Dermis blood vessel endothelial cell (primary cell): Measurements from ENCODE around the gene NOXO1. TPM values are rescaled to one million over a fixed set of nuclear protein-coding genes. Genes with fewer than 3 reads are reported as not detected.
A peak's percentile ranks its signal among the peaks of the same experiment; 100 is the strongest.
"Not testable (repeated sequence)": the region's sequence is repeated elsewhere in the genome, so short reads cannot be mapped to it uniquely, and the experiment has no call there.

ENCODE experiments used
- DNase-seq: peaks from one replicate; pipeline ENCODE4 v3.0.0; 2010
- total RNA-seq: library from RNA; depleted of rRNA; stranded (reverse); fragments of >200 nt; gene quantifications from 2 replicates; pipeline ENCODE4 v1.2.3, GENCODE V29; 2014

The NOXO1 gene
- total RNA-seq, 1 donor from 2014 or later, result 0.34 TPM

DNA sequence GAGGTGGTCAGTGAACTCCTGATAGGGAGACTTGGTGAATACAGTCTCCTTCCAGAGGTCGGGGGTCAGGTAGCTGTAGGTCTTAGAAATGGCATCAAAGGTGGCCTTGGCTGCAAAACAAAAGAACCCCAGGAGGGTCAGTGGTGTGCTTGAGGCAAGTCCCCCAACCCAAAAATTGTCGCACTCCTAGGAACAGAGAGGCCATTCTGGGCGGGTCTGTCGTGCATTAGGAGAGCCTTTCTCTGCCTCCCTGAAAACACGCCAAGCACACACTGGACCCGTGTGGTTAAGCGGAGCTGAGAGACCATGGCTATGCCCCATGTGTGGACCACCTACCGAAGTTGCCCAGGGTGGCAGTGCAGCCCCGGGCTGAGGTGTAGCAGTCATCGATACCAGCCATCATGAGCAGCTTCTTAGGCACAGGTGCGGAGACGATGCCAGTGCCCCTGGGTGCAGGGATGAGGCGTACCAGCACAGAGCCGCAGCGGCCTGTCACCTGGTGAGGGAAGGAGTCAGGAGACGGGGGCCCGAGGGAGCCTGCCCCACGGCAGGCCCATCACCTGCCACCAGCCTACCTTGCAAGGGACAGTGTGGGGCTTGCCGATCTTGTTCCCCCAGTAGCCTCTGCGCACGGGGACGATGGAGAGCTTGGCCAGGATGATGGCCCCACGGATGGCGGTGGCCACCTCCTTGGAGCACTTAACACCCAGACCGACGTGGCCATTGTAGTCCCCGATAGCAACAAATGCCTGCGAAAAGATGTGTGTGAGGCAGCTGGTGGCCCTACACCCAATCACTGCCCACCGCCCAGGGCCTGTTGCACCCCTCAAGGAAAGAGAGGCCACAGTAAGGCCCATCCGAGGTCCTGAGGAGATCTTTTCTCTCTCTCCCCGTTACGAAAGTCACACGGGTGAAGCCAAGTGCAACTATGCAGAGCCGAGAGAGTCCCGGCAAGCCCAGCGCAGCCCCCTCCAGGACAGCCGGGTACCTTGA is 18.8 kb downstream of the NOXO1 start:
- not testable (repeated sequence) for DNase-seq

DNA sequence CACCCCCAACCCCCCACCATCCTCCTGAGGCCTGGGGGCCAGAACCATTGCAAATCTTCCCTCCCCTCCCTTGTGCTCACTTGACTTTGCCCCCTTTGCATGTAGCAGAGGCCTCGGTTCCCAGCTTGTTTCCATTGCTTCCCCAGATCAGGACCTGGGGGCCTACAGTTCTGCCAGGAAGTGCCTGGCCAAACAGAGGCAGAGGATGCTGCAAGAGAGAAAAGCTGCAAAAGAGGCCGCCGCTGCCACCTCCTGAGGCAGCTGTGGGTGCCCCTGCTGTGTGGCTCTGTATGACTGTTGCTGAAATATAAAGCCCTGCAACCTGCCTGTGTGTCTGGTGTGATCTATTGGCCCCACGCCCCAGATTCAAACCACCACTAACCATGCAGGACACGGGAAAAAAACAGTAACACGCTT is 19.6 kb downstream of the NOXO1 start:
- DNase-seq, result no peak

DNA sequence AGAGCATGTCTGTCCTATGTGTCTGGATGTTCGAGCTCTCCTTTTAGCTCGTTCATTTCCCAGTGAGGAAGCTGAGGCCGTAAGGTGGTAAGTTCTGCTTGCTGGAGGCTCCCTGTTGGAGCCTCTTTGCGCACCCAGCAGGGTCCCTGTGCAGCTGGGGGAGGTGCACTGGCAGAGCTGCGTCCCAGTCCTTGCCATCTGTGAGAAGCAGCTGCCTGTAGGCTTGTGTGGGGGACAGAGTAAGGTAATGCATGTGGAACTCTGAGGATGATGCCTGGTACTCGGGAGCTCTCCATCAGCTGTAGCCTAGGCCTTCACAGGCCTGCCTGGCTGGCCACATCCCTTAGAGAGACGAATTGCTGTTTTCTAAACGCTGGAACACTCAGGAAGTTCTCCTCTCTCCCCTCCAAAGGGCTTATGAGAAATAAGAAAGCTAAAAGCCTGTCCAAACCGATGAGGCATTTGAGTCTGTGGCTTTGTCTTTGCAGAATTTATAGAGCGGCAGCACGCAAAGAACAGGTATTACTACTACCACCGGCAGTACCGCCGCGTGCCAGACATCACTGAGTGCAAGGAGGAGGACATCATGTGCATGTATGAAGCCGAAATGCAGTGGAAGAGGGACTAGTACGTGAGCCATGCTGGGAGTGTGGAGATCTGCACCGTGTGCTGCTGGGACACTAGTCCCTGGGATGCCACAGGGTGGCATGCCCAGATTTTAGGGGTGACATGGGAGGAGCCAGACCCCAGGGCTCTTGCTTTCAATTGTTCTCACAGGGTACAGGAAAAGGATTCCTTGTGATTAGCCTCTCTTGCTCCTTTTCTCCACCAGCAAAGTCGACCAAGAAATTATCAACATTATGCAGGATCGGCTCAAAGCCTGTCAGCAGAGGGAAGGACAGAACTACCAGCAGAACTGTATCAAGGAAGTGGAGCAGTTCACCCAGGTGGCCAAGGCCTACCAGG is 20.3 kb downstream of the NOXO1 start:
- peak; percentile 31 for DNase-seq

DNA sequence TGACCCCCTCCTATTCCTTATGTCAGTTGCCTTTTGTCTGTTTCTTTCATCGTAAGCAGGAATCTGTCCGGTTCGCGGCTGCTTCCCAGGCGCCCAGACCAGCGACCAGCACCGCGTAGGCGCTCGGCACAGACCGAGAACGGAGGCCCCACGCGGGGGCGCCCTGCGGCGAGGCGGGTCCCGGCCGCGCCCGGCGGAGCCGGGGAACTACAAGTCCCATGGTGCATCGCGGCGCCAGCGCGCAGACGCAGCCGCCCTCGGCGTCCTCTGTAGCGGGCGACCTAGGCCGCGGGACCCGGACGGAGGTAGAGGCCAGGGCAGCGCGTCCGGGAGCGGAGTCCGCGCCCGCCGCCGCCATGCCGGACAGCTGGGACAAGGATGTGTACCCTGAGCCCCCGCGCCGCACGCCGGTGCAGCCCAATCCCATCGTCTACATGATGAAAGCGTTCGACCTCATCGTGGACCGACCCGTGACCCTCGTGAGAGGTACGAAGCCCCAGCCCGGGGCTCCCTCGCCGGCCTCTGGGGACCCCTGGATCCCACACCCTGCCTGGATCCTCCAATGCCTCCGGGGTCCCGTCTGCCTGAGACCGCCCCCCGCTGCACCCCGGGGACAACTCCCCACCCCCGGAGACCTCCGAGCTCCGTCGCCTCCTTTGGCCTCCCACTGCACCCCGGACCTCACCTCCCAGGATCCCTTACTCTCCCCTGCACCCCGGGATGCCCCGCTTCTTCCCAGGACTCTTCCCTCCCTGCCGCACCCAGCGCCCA is 21.8 kb downstream of the NOXO1 start, which contains the start of gene NDUFB10:
TSS of gene NDUFB10 (plus strand) at position 270 of the 771 bp plus-strand sequence. CDS start at position 357, 87 bp downstream.
- peak; percentile 95 for DNase-seq

DNA sequence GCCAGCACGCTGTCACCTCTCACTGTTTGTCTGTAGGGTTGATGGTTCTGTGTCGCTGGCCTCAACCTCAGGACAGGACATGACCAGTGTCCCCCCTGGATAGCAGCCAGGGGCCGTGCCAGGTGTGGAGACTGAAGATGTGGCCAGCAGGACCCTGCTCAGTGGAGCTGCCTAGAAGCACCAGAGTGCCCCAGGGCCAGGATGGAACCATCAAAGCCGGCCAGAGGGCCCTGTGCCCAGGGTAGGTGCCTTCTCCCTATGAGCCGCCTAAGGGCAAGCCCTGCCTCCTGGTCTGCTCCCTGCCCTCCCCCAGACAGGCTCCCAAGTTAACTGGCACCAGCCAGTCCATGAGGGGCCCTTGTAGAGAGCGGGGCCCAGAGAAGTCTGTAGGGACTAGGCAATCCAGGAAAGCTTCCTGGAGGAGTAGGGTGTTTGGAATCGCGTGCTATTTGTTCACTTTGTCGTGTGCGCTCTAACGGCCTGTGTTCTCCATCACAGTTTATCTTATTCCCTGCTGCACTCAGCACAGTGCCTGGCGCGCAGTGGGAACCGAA is 22.5 kb downstream of the NOXO1 start:
- DNase-seq, result no peak

DNA sequence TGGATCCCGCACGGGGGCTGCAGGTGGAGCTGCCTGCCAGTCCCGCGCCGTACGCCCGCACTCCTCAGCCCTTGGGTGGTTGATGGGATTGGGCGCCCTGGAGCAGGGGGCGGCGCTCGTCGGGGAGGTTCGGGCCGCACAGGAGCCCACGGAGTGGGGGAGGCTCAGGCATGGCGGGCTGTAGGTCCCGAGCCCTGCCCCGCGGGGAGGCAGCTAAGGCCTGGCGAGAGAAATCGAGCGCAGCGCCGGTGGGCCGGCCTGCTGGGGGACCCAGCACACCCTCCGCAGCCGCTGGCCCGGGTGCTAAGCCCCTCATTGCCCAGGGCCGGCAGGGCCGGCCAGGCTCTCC is 23.2 kb downstream of the NOXO1 start:
- not testable (repeated sequence) for DNase-seq

DNA sequence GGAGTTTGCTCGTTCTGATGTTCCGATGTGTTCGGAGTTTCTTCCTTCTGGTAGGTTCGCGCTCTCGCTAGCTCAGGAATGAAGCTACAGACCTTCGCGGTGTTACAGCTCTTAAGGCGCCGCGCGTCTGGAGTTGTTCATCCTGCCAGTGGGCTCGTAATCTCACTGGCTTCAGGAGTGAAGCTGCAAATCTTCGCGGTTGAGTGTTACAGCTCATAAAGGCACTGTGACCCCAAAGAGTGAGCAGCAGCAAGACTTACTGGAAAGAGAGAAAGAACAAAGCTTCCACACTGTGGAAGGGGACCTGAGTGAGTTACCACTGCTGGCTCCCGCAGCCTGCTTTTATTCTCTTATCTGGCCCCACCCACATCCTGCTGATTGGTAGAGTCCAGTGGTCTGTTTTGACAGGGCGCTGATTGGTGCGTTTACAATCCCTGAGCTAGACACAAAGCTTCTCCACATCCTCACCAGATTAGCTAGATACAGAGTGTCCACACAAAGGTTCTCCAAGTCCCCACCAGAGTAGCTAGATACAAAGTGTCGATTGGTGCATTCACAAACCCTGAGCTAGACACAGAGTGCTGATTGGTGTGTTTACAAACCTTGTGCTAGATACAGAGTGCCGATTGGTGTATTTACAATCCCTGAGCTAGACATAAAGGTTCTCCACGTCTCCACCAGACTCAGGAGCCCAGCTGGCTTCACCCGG is 23.7 kb downstream of the NOXO1 start:
- DNase-seq, result not testable (repeated sequence)

DNA sequence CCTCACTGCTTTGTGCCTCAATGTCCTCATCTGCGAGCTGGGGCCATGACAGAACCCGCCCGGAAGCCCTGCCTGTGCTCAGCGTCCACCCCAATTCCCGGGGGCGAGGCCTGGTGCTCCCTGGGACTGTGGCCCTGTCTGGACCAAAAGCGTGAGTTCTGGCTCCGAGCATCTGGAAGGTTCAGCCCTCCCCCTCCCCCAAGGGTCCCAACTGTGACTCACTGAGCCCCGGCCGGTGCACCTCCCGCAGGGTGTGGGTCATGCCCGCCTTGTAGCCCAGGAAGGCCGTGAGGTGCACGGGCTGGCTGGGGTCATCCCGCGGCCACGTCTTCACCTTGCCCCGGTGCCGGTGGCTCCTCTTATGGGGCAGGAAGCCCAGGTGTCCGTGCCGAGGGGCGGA is 27.5 kb downstream of the NOXO1 start:
- DNase-seq, result no peak

DNA sequence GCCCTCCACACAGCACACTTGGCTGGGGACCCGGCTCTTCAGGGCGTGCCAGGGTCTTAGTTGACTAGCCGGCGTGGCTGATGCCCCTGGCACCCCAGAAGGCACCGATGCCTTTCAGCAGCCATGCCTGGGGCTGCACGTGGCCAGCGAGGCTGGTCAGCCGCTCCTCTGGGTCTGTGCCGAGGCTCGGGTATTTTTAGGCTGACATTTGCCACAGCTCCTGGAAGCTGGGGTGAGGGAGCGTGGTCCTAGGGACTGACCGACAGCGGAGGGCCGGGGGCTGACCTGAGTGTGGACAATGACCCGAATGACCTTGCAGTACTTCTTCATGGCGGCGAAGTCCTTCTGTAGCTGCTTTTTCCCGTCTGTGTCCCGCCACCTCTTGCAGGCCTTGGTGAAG is 30.7 kb downstream of the NOXO1 start:
- DNase-seq, result no peak

DNA sequence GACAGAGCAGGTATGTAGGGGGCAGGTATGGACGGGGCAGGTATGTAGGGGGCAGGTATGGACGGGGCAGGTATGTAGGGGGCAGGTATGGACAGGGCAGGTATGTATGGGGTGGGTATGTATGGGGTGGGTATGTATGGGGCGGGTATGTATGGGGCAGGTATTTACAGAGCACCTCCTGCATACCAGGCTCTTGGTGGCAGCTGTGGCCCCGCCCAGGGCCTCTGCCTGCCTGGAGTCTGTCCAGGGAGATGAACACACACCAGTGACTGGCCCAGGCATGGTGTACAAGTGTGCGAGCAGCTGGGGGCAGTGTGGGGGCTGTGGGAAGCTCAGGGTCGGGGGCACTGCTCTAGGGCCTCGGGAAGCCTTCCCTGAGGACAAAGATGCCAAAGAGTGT is 31.2 kb downstream of the NOXO1 start:
- no peak for DNase-seq

DNA sequence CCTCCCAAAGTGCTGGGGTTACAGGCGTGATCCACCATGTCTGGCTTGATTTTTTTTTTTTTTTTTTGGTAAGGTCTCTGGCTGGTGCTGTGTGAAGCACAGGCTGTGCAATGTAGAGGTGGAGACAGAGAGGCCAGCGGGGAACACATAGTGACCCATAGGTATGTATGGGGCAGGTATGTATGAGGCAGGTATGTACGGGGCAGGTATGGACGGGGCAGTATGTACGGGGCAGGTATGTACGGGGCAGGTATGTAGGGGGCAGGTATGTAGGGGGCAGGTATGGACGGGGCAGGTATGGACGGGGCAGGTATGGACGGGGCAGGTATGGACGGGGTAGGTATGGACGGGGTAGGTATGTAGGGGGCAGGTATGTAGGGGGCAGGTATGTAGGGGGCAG is 31.8 kb downstream of the NOXO1 start:
- DNase-seq, result no peak

DNA sequence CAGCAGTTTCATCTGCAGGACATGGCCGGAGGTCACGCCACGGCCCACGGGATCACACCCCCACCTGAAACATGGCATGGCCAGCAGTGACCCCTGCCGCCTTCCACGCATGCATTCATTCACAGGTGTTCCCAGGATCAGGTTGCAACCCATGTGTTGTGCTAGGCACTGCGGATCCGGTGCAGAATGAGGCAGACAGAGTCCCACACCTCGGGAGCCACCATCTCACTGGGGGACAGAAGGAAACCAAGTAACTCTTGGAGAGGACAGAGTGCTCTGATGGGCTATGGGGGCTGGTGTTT is 33.9 kb downstream of the NOXO1 start:
- no peak for DNase-seq

DNA sequence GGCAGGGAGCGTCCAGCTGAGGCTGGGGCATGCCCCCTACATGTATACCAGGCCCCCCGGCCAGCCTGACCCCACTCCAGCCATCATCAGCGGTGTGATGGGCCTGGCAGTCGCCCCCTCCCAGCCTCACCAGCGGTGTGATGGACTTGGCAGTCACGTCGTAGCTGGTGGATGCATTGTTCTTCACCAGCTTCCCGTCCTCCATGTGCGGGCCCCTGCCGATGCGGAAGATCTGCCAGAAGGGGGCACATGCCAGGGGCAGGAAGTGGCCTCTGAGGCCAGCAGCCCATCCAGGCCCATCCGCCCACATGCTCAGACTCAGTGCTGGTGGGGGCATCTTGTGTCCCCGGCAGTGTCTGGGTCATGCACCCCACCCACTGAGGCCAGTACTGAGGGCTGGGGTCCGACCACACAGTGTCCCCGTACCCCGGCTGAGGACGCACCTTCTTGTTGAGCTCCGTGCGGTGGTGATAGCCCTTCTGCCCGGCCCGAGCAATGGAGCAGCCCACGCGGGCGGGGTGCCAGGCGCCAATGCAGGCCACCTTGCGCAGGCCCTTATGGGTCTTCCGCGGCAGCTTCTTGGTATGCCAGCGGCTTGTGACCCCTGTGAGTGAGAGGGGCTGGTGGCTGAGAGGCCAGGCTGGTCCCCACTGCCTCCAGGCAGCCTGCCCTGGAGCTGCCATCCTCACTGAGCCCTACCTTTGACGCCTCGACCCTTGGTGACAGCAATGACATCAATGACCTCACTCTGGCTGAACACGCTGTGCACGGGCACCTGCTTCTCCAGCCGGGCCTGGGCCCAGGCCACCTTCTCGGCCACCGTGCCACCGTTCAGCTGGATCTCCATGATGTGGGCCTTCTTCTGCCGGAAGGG is 34.5 kb downstream of the NOXO1 start:
- DNase-seq, result peak; percentile 54

DNA sequence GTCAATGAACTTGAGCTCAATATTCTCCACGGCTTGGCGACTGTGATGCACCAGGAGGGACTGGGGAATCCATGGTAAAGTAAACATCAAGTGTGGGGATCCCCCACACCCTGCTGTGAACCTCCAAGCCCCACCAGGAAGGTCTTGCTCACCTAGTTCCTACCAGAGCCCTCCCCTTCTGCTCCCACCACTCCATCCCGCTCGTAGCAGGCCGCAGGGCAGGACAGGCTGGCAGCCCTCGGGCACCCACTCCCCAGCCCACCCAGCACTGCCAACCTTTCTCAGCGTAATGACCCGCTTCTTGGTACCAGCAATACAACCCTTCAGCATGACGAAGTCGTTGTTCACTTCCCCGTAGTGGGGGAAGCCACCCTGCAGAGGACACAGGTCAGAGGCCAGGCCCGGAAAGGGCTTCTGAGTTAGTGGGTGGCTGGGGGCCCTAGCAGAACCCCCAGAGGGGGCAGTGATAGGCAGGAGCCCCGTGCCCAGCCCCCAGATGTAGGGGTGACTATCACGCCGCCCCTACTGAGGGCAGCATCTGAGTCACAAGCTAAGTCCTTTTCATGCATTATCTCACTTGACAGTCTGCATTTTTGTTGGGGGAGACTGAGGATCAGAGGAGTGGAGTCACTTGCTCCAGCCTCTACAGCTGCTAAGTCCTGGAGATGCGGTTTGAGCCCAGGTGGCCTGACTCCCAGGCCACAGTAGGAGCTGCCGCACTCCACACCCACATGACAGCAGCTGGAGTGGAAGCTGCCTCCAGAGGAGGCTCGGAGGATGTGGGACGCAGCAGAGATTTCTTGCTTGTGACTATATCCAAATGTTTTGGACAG is 35.5 kb downstream of the NOXO1 start:
- DNase-seq, result no peak

DNA sequence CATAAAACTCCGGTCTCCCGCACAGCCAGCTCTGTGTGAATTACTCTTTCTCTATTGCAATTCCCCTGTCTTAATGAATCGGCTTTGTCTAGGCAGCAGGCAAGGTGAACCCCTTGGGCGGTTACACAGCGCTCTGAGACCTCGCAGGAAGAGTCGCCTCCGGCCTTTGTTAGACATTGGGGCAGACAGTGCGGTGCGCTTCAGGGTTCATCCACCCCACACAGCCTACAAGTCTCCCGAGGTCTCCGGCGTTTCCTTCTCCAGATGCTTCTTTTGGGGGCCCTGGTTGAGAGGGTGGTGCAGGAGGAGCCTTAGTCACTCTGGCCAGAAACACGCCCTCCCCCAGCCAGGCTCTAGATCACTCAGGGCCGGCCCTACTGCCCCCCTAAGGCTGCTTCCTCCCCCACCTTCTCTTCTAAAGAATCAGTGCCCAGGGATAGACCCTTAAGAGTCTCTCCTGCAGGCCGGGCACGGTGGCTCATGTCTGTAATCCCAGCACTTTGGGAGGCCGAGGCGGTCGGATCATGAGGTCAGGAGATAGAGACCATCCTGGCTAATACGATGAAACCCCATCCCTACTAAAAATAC is 36.6 kb downstream of the NOXO1 start:
- no peak for DNase-seq

DNA sequence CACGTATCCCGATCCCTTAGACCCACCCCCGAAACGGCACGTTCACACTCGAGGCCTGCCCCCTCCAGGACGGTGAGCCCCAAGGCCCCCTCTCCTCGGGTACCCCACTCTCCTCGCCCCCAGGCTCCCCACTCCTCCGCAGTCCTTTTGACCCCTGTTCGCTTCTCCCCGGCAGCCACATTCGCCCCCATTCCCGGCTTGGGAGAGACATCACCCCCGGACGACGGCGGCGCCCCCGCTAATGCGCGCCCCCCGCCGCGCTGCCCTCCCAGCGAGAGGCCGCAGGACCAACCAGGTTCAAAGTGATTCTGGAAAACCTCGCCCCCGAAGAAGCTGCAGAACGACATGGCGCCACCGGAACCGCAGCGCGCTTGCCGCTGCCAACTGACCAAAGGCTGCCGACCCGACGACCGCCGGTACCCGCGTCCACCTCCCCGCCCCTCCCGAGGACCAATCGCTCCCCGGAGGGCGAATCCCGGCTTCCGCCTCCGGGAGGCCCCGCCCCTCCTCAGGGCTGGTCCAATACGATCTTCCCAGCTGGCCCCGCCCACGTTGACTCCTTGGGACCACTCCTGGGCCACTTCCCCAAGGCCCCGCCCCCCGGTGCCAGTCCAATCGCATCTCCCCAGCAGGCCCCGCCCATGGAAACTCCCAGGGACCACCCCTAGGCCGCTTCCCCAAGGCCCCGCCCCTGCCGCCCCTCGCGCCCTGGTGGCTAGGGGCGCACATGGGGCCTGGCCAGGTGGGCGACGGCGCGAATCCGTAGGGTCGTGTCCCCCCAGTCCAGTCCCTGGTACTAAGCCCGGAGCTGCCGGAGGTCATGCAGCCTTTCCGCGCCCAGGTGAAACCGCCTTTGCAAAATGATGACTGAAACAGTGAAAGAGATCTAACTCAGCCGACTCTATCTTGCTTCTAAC is 38.2 kb downstream of the NOXO1 start, which contains the start of gene MSRB1:
TSS of gene MSRB1 (minus strand) at position 390 of the 917 bp plus-strand sequence. CDS start at position 347, 43 bp downstream.
- peak; percentile 98 for DNase-seq

DNA sequence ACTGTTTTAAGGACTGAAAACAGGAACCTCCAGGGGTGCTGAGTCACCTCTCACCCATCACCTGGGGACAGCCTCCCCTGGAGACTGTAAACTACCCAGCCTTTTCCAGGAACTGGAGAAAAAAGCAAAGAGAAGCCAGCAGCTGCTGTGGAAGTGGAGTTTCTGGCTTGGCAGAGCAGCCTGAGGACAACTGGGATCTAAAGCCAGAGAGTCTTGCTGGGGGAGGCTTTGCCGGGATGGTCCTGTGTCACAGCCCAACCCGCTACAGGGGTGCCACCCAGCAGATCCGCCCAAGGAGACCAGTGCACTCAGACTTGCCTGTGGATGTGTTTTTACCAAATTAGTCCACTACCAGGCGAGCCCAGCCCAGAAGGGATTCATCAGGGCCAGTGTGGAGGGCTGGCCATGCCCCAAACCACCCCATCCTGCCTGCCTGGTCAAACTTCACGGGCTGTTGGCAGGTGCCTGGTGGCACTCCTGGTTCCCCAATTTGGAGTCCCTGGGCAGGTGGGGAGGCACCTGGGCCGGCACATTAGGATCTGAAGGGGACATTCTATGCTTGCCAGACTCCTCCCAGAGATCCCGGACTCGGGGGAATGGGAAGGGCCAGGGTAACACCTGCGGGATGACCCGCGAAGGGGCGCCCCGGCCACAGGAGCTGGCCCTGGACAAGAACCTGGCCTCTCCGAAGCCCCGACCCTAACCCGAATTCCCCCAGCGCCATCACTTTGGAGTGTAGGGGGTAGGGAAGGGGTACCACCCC is 39.0 kb downstream of the NOXO1 start:
- DNase-seq, result no peak
